GM23338 (cell line): Measurements from ENCODE around the gene KSR2.

Experiments
- CREB1 ChIP-seq: fragments of 250-450 bp; sonication (Bioruptor Pico); IDR thresholded peaks from 2 replicates; pipeline ENCODE4 v1.5.0; 2020; ENCODE audit warnings: low read depth, mild to moderate bottlenecking, moderate library complexity
- EZH2 ChIP-seq: fragments of 200-600 bp; sonication (generic); IDR thresholded peaks from one replicate; pipeline ENCODE4 v1.8.0; 2017; ENCODE audit warnings: antibody characterized with exemption, mild to moderate bottlenecking, low read depth; ENCODE audit not compliant: unreplicated experiment
- EZH2phosphoT487 ChIP-seq: fragments of 200-600 bp; sonication (generic); IDR thresholded peaks from one replicate; pipeline ENCODE4 v1.8.1; 2018; ENCODE audit warnings: antibody characterized with exemption; ENCODE audit not compliant: unreplicated experiment
- JUNB ChIP-seq: IDR thresholded peaks from one replicate; pipeline ENCODE4 v1.6.1; 2016; ENCODE audit warnings: antibody characterized with exemption; ENCODE audit not compliant: unreplicated experiment
- NANOG ChIP-seq: IDR thresholded peaks from 2 replicates; pipeline ENCODE4 v1.6.1; 2016; ENCODE audit warnings: antibody characterized with exemption, borderline replicate concordance
- POLR2AphosphoS5 ChIP-seq: IDR thresholded peaks from 2 replicates; pipeline ENCODE4 v1.6.1; 2016; ENCODE audit warnings: antibody characterized with exemption, low read depth
- STAT1 ChIP-seq: IDR thresholded peaks from one replicate; pipeline ENCODE4 v1.6.1; 2016; ENCODE audit warnings: antibody characterized with exemption; ENCODE audit not compliant: unreplicated experiment
- ZNF114 ChIP-seq: fragments of 250-450 bp; sonication (Bioruptor Pico); IDR thresholded peaks from 2 replicates; pipeline ENCODE4 v1.5.0; 2020; ENCODE audit warnings: mild to moderate bottlenecking, moderate library complexity
- ZNF331 ChIP-seq: fragments of 250-450 bp; sonication (Bioruptor Pico); IDR thresholded peaks from 2 replicates; pipeline ENCODE4 v1.5.0; 2020; ENCODE audit warnings: low read depth, mild to moderate bottlenecking, moderate library complexity
- ZNF462 ChIP-seq: fragments of 250-450 bp; sonication (Bioruptor Pico); IDR thresholded peaks from 2 replicates; pipeline ENCODE4 v1.5.0; 2020; ENCODE audit warnings: mild to moderate bottlenecking, moderate library complexity
- TF ChIP-seq, protein P1 (sequence below), 2 experiments: fragments of 200-600 bp in 1 of 2; sonication (generic) in 1 of 2; conservative IDR thresholded peaks; 2 replicates each; pipeline versions ENCODE4 v1.5.1 to v1.6.1; 2016 to 2017; ENCODE audit warnings: antibody characterized with exemption in 2 of 2, low read depth in 2 of 2, mild to moderate bottlenecking in 2 of 2, moderate library complexity in 1 of 2
- TF ChIP-seq, protein P2 (sequence below): IDR thresholded peaks from one replicate; pipeline ENCODE4 v1.6.1; 2018; ENCODE audit warnings: antibody characterized with exemption; ENCODE audit not compliant: unreplicated experiment
- TF ChIP-seq, protein P3 (sequence below): IDR thresholded peaks from 2 replicates; pipeline ENCODE4 v1.6.1; 2016; ENCODE audit warnings: antibody characterized with exemption

DNA sequence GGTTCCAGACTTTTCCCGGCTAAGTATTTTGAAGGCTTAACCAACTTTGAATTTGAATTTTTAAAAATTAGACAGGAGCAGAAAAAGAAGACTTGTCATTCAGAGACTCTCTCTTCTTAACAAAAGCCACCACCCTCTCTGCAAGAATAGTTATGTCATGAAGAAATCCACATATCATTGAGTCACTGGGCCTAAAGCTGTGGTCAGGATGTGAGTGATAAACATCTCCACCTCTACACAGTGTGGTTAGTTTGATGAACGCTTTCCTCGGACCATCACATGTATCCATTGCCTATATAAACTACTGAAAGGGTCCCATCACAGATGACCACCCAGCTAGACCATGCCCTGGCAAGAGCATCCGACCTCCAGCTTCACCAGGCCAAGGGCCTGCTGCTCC is 226.1 kb downstream of the KSR2 start:
- TF ChIP-seq, protein P1, sequence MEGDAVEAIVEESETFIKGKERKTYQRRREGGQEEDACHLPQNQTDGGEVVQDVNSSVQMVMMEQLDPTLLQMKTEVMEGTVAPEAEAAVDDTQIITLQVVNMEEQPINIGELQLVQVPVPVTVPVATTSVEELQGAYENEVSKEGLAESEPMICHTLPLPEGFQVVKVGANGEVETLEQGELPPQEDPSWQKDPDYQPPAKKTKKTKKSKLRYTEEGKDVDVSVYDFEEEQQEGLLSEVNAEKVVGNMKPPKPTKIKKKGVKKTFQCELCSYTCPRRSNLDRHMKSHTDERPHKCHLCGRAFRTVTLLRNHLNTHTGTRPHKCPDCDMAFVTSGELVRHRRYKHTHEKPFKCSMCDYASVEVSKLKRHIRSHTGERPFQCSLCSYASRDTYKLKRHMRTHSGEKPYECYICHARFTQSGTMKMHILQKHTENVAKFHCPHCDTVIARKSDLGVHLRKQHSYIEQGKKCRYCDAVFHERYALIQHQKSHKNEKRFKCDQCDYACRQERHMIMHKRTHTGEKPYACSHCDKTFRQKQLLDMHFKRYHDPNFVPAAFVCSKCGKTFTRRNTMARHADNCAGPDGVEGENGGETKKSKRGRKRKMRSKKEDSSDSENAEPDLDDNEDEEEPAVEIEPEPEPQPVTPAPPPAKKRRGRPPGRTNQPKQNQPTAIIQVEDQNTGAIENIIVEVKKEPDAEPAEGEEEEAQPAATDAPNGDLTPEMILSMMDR (conservative IDR thresholded peaks at IDR 0.05; ENCODE audit: low read depth in 2 of 2), result no peak
- TF ChIP-seq EZH2, result no peak
- no peak for TF ChIP-seq EZH2phosphoT487
- TF ChIP-seq, protein P2, sequence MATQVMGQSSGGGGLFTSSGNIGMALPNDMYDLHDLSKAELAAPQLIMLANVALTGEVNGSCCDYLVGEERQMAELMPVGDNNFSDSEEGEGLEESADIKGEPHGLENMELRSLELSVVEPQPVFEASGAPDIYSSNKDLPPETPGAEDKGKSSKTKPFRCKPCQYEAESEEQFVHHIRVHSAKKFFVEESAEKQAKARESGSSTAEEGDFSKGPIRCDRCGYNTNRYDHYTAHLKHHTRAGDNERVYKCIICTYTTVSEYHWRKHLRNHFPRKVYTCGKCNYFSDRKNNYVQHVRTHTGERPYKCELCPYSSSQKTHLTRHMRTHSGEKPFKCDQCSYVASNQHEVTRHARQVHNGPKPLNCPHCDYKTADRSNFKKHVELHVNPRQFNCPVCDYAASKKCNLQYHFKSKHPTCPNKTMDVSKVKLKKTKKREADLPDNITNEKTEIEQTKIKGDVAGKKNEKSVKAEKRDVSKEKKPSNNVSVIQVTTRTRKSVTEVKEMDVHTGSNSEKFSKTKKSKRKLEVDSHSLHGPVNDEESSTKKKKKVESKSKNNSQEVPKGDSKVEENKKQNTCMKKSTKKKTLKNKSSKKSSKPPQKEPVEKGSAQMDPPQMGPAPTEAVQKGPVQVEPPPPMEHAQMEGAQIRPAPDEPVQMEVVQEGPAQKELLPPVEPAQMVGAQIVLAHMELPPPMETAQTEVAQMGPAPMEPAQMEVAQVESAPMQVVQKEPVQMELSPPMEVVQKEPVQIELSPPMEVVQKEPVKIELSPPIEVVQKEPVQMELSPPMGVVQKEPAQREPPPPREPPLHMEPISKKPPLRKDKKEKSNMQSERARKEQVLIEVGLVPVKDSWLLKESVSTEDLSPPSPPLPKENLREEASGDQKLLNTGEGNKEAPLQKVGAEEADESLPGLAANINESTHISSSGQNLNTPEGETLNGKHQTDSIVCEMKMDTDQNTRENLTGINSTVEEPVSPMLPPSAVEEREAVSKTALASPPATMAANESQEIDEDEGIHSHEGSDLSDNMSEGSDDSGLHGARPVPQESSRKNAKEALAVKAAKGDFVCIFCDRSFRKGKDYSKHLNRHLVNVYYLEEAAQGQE, result no peak
- TF ChIP-seq POLR2AphosphoS5, result no peak
- no peak for TF ChIP-seq CREB1 (CRISPR knock-in tag)
- TF ChIP-seq ZNF331 (CRISPR knock-in tag), result no peak
- TF ChIP-seq, protein P3, sequence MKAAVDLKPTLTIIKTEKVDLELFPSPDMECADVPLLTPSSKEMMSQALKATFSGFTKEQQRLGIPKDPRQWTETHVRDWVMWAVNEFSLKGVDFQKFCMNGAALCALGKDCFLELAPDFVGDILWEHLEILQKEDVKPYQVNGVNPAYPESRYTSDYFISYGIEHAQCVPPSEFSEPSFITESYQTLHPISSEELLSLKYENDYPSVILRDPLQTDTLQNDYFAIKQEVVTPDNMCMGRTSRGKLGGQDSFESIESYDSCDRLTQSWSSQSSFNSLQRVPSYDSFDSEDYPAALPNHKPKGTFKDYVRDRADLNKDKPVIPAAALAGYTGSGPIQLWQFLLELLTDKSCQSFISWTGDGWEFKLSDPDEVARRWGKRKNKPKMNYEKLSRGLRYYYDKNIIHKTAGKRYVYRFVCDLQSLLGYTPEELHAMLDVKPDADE, result no peak
- TF ChIP-seq NANOG, result no peak
- TF ChIP-seq JUNB, result no peak
- TF ChIP-seq ZNF462, result no peak
- TF ChIP-seq STAT1, result no peak
- no peak for TF ChIP-seq ZNF114
